GM12872 (cell line): ENCODE results near the gene PAK1.

Experiments used
- CTCF ChIP-seq: IDR thresholded peaks from 3 replicates; pipeline ENCODE4 v1.5.1; 2011; ENCODE audit warnings: low read depth, mild to moderate bottlenecking, low read length, moderate library complexity; ENCODE audit not compliant: insufficient read depth

Gene PAK1

DNA sequence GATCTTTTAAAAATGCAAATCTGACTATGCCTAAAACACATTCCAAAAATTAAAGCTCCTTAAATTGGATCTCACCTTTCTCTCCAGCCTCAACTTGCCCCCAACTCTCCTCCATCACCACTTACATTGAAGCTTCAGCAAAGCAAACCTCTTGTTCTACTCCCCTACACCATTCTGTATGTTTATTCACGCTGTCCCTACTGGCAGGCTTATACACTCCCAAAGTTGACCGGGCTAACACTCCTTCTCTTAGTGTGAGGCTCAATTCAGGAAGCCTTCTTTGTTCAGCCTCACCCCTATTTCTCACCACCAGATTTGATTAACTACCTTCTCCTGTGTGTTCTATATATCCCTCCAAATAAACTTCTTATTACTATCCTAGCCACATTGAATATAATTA lies 170.6 kb downstream of the PAK1 start:
- no peak for TF ChIP-seq CTCF

- TF ChIP-seq CTCF, result no peak
These were observed 171.1 kb downstream of the PAK1 start for GRCh38 chr11:77302752-77303151.

DNA sequence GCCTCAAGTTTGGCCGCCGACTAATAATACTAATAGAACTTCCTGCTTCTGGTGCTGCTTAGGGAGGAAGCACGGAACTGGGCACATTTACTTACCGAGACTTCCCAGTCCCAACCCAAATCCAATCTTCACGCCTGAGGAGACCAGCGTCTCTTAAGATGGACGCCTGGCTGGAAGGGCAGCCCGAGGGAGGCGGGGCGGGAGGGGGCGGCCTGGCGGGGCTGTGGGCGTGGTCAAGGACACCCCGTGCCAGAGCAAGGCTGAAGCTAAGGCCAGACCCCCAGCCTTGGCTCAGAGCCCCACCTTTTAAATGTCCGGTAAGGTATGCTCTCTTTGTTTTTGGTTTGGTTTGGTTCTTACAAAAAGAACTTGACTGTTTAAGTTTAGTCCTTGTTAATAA lies 172.4 kb downstream of the PAK1 start, which contains the start of gene GDPD4:
TSS of gene GDPD4 (minus strand) at position 177 of the 400 bp plus-strand sequence. CDS start 16,549 bp downstream, outside the sequence.
- no peak for TF ChIP-seq CTCF

GRCh38 chr11:77300695-77301094 lies 173.2 kb downstream of the PAK1 start:
- no peak for TF ChIP-seq CTCF

DNA sequence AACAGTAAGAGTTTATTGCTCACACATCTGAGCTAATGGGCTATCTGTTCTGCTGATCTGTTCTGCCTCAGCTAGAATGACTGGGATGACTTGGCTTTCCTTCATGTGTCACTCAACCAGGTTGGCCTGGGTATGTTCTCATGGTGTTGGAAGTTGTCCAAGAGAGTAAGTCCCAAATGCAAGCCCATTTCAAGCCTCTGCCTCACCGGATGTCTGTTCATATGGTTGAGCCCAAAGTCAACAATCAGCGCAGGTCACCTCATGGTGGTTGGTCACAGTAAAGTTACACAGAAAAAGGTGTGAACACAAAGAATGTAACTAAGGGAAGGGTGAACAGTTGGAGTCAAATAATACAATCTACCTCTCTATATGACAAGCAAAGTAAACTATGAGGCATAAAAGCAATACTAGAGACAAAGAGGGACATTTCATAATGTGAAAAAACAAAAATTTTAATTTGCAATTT lies 174.3 kb downstream of the PAK1 start:
- TF ChIP-seq CTCF, result no peak

GRCh38 chr11:77294040-77294439 lies 179.9 kb downstream of the PAK1 start:
- TF ChIP-seq CTCF, result no peak

DNA sequence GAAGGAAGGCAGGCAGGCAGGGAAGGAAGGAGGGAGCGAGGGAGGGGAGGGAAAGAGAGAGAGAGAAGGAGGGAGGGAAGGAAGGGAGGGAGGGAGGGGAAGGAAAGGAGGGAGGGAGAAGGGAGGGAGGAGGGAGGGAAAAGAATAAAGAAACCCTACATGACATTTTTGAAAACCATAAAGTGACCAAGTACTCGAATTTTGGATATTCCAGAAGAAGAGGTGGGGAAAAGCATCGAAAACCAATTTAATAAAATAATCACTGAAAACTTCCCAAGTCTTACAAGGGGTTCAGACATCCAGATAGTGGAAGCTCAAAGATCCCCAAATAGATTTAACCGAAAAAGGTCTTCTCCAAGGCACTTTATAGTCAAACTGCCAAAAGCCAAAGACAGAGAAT lies 184.2 kb downstream of the PAK1 start:
- no peak for TF ChIP-seq CTCF
